Measurements from ENCODE around the gene SBNO2. TPM values are rescaled to one million over a fixed set of nuclear protein-coding genes. Genes with fewer than 3 reads are reported as not detected.

The SBNO2 gene
- total RNA-seq, 1 donor from 2014 or later = 23.1 TPM

GRCh38 chr19:1169411-1169791, 4.7 kb downstream of the SBNO2 start:
- no peak for DNase-seq

- DNase-seq = no peak
Measured at GRCh38 chr19:1168572-1169410, 5.3 kb downstream of the SBNO2 start.

- DNase-seq = no peak
Measured at GRCh38 chr19:1167687-1168571, 6.1 kb downstream of the SBNO2 start.

- DNase-seq = no peak
Measured at GRCh38 chr19:1166872-1167573, 7.0 kb downstream of the SBNO2 start.

- DNase-seq = no peak
Measured at GRCh38 chr19:1164684-1165531, 9.2 kb downstream of the SBNO2 start.

- no peak for DNase-seq
Measured at GRCh38 chr19:1163934-1164683, 10.0 kb downstream of the SBNO2 start.

- DNase-seq = no peak
Measured at GRCh38 chr19:1163283-1163933, 10.7 kb downstream of the SBNO2 start.

GRCh38 chr19:1162404-1163282, 11.4 kb downstream of the SBNO2 start:
- DNase-seq = no peak

GRCh38 chr19:1161716-1162115, 12.4 kb downstream of the SBNO2 start:
- DNase-seq = no peak

GRCh38 chr19:1159864-1160595, 14.0 kb downstream of the SBNO2 start:
- DNase-seq = no peak

GRCh38 chr19:1158885-1159448, 15.1 kb downstream of the SBNO2 start:
- no peak for DNase-seq

- no peak for DNase-seq
Measured at GRCh38 chr19:1157931-1158884, 15.9 kb downstream of the SBNO2 start.

- DNase-seq = no peak
Measured at GRCh38 chr19:1156830-1157615, 17.0 kb downstream of the SBNO2 start.

GRCh38 chr19:1156305-1156801, 17.7 kb downstream of the SBNO2 start:
- DNase-seq = no peak

GRCh38 chr19:1155352-1156304, 18.4 kb downstream of the SBNO2 start:
- no peak for DNase-seq
